ENCODE data around the gene STARD13. TPM values are rescaled to one million over a fixed set of nuclear protein-coding genes. Genes with fewer than 3 reads are reported as not detected.

Gene STARD13
- total RNA-seq, 2 experiments from 2014 or later = 0.57 TPM; not detected in 1

- Histone ChIP-seq H2AFZ (ENCODE audit: low read length) (no peak overlapping the region), H3K27ac (ENCODE audit: low read depth, low read length, poor library complexity, severe bottlenecking) (no peak overlapping the region), H3K36me3 (ENCODE audit: insufficient read depth, low read length) (no peaks in the 10 kb centered on the region), H3K9me3 (ENCODE audit: low read length) (no peaks in the 10 kb centered on the region), H3K79me2 (ENCODE audit: insufficient read depth, low read depth, low read length) (no peaks in the 10 kb centered on the region), H3K4me2 (ENCODE audit: low read length) (no peak overlapping the region), H3K4me3 (ENCODE audit: low read depth, low read length, poor library complexity, severe bottlenecking) (no peak overlapping the region), H3K9me2 (ENCODE audit: insufficient read depth, low read length) (no peaks in the 10 kb centered on the region), H4K20me1 (ENCODE audit: insufficient read depth, low read length) (no peaks in the 10 kb centered on the region), H3K4me1 (ENCODE audit: insufficient read depth, low read length, poor library complexity, severe bottlenecking) (no peaks in the 10 kb centered on the region)
- TF ChIP-seq EZH2phosphoT487 (IDR thresholded peaks at IDR 0.05; ENCODE audit: borderline replicate concordance, low read depth, low read length) = no peak
- TF ChIP-seq, protein P1, sequence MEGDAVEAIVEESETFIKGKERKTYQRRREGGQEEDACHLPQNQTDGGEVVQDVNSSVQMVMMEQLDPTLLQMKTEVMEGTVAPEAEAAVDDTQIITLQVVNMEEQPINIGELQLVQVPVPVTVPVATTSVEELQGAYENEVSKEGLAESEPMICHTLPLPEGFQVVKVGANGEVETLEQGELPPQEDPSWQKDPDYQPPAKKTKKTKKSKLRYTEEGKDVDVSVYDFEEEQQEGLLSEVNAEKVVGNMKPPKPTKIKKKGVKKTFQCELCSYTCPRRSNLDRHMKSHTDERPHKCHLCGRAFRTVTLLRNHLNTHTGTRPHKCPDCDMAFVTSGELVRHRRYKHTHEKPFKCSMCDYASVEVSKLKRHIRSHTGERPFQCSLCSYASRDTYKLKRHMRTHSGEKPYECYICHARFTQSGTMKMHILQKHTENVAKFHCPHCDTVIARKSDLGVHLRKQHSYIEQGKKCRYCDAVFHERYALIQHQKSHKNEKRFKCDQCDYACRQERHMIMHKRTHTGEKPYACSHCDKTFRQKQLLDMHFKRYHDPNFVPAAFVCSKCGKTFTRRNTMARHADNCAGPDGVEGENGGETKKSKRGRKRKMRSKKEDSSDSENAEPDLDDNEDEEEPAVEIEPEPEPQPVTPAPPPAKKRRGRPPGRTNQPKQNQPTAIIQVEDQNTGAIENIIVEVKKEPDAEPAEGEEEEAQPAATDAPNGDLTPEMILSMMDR (conservative IDR thresholded peaks at IDR 0.05; ENCODE audit: low read length) = no peak
- intact Hi-C loops (cut with micrococcal nuclease; ENCODE audit: unreplicated experiment) = no loop called here
- CTCF ChIA-PET (ENCODE audit: unreplicated experiment) = no interaction called here
- DNase-seq (ENCODE audit: low spot score) = no peak
- no TSS peak for BruUV-seq (replicated peaks)
- POLR2A ChIA-PET = interaction anchor here (1.0 kb wide), 1 partner anchor 9 kb away, joined by 3 read pairs; no protein-coding TSS in a partner anchor
Observed at GRCh38 chr13:33205804-33206221, 79.7 kb downstream of the STARD13 start.

- Histone ChIP-seq H3K4me2 (ENCODE audit: low read length) (no peak overlapping the region), H3K9me3 (ENCODE audit: low read length) (no peaks in the 10 kb centered on the region), H3K4me1 (ENCODE audit: insufficient read depth, low read length, poor library complexity, severe bottlenecking) (no peaks in the 10 kb centered on the region), H4K20me1 (ENCODE audit: insufficient read depth, low read length) (no peaks in the 10 kb centered on the region), H3K4me3 (ENCODE audit: low read depth, low read length, poor library complexity, severe bottlenecking) (no peak overlapping the region), H3K79me2 (ENCODE audit: insufficient read depth, low read depth, low read length) (no peaks in the 10 kb centered on the region), H3K9me2 (ENCODE audit: insufficient read depth, low read length) (no peaks in the 10 kb centered on the region), H3K36me3 (ENCODE audit: insufficient read depth, low read length) (no peaks in the 10 kb centered on the region), H3K27ac (ENCODE audit: low read depth, low read length, poor library complexity, severe bottlenecking) (no peak overlapping the region), H2AFZ (ENCODE audit: low read length) (no peak overlapping the region)
- BruUV-seq (replicated peaks) = no TSS peak
- no peak for TF ChIP-seq EZH2phosphoT487 (IDR thresholded peaks at IDR 0.05; ENCODE audit: borderline replicate concordance, low read depth, low read length)
- TF ChIP-seq, protein P1 (conservative IDR thresholded peaks at IDR 0.05; ENCODE audit: low read length) = no peak
- intact Hi-C loops (cut with micrococcal nuclease; ENCODE audit: unreplicated experiment) = no loop called here
- CTCF ChIA-PET (ENCODE audit: unreplicated experiment) = no interaction called here
- POLR2A ChIA-PET = interaction anchor here (1.0 kb wide), 1 partner anchor 10 kb away, joined by 3 read pairs; no protein-coding TSS in a partner anchor
- no peak for DNase-seq (ENCODE audit: low spot score)
Observed at GRCh38 chr13:33205224-33205623, 80.3 kb downstream of the STARD13 start.

DNA sequence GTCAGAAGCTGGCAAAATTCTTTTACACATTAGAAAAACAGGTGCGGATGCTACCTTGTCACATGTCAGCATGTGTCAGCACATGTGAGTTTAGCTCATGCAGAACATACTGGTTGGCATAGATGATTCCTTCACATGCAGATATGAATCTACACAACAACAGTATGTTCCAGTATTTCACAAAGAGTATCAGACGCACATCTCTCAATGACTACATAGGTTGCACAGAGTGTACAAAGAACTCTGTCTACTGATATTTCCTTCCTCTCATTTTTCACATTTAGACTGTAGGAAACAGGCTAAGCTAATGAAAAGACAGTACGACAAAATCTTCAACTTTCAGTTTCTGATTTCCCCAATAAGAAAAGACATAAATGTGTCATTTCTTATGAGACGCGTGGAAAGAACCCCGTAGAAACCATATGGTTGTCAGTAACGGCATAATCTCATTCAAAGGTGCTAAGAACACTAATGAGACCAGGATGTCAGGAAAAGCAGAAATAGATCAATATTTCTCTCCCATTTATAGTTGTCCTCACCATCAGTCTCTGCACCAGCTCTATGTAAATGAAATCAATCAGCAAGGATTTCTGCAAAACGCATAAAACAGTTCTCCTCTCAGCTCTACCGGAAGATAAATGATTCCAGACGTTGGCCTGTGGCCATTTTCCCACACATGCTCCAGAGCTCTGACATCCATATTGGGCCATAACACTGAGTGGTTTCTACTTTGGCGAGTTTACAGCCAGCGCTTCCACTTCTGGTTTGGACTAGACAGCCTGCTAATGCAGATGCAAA lies 81.2 kb downstream of the STARD13 start:
- Histone ChIP-seq H3K4me2 (ENCODE audit: low read length) (no peak overlapping the region), H3K79me2 (ENCODE audit: insufficient read depth, low read depth, low read length) (no peaks in the 10 kb centered on the region), H3K36me3 (ENCODE audit: insufficient read depth, low read length) (no peaks in the 10 kb centered on the region), H3K4me3 (ENCODE audit: low read depth, low read length, poor library complexity, severe bottlenecking) (no peak overlapping the region), H2AFZ (ENCODE audit: low read length) (no peak overlapping the region), H3K9me3 (ENCODE audit: low read length) (no peaks in the 10 kb centered on the region), H4K20me1 (ENCODE audit: insufficient read depth, low read length) (no peaks in the 10 kb centered on the region), H3K4me1 (ENCODE audit: insufficient read depth, low read length, poor library complexity, severe bottlenecking) (no peaks in the 10 kb centered on the region), H3K9me2 (ENCODE audit: insufficient read depth, low read length) (no peaks in the 10 kb centered on the region), H3K27ac (ENCODE audit: low read depth, low read length, poor library complexity, severe bottlenecking) (no peak overlapping the region)
- no peak for TF ChIP-seq EZH2phosphoT487 (IDR thresholded peaks at IDR 0.05; ENCODE audit: borderline replicate concordance, low read depth, low read length)
- TF ChIP-seq, protein P1 (conservative IDR thresholded peaks at IDR 0.05; ENCODE audit: low read length) = no peak
- no peak for DNase-seq (ENCODE audit: low spot score)
- BruUV-seq (replicated peaks) = no TSS peak
- POLR2A ChIA-PET = no interaction called here
- CTCF ChIA-PET (ENCODE audit: unreplicated experiment) = no interaction called here
- intact Hi-C loops (cut with micrococcal nuclease; ENCODE audit: unreplicated experiment) = no loop called here

Data from OCI-LY7 (cell line).